BLaER1 treated with 17β-estradiol and CSF1 and Interleukin-3, amounts not matched to agents 10 nM and 100 nM (cell line): ENCODE measurements around the gene ANO7.

Experiments
- H3K27ac ChIP-seq, 11 experiments: shearing (Covaris generic); formaldehyde crosslinking; 2 replicates each; pipeline ENCODE4 v1.8.1; 2022
- H3K27me3 ChIP-seq, 11 experiments: shearing (Covaris generic); formaldehyde crosslinking; 2 replicates each; pipeline ENCODE4 v1.8.1; 2022
- H3K36me3 ChIP-seq, 11 experiments: shearing (Covaris generic); formaldehyde crosslinking; 2 replicates each; pipeline ENCODE4 v1.8.1; 2022
- H3K4me1 ChIP-seq, 10 experiments: shearing (Covaris generic); formaldehyde crosslinking; 2 replicates each; pipeline ENCODE4 v1.8.1; 2022
- H3K4me2 ChIP-seq, 11 experiments: shearing (Covaris generic); formaldehyde crosslinking; 2 replicates each; pipeline ENCODE4 v1.8.1; 2022
- H3K4me3 ChIP-seq, 10 experiments: shearing (Covaris generic); formaldehyde crosslinking; 2 replicates each; pipeline ENCODE4 v1.8.1; 2022
- H3K9ac ChIP-seq, 11 experiments: shearing (Covaris generic); formaldehyde crosslinking; 2 replicates each; pipeline ENCODE4 v1.8.1; 2022
- H3K9me3 ChIP-seq, 11 experiments: shearing (Covaris generic); formaldehyde crosslinking; replicated peaks in 1 of 11; 2 replicates each; pipeline ENCODE4 v1.8.1; 2022
- H4K20me1 ChIP-seq, 11 experiments: shearing (Covaris generic); formaldehyde crosslinking; 2 replicates each; pipeline ENCODE4 v1.8.1; 2022
- Cebpa-rat ChIP-seq, 11 experiments: shearing (Covaris generic); IDR thresholded peaks; 2 replicates each; pipeline ENCODE4 v1.8.1; 2022

ANO7 gene

GRCh38 chr2:241200822-241201395, 12.4 kb downstream of the ANO7 start:
- Histone ChIP-seq H3K27ac (no peak overlapping the region), H4K20me1 (peaks cover 0 to 43% (median 0%) of the 10 kb centered on the region in 11 experiments; a peak in 3 of 22 replicates), H3K4me1 (peaks cover 0 to 13% (median 3%) of the 10 kb centered on the region in 10 experiments; a peak in 7 of 20 replicates), H3K4me2 (peak overlapping the region in 2 of 11 experiments; percentile 4 to 15; a peak in 4 of 22 replicates), H3K27me3 (no peaks in the 10 kb centered on the region), H3K9me3 (no peaks in the 10 kb centered on the region), H3K9ac (peak overlapping the region in 1 of 11 experiments; percentile 17; a peak in 1 of 22 replicates), H3K4me3 (no peak overlapping the region), H3K36me3 (no peaks in the 10 kb centered on the region)
- TF ChIP-seq Cebpa-rat (IDR thresholded peaks at IDR 0.05): no peak

GRCh38 chr2:241201445-241202267, 13.2 kb downstream of the ANO7 start:
- Histone ChIP-seq H3K9me3 (no peaks in the 10 kb centered on the region), H3K27me3 (no peaks in the 10 kb centered on the region), H3K4me3 (no peak overlapping the region), H3K27ac (no peak overlapping the region), H3K36me3 (no peaks in the 10 kb centered on the region), H3K4me2 (peak overlapping the region in 2 of 11 experiments; percentile 4 to 15; a peak in 4 of 22 replicates), H3K9ac (peak overlapping the region in 1 of 11 experiments; percentile 17; a peak in 1 of 22 replicates), H4K20me1 (peaks cover 0 to 43% (median 0%) of the 10 kb centered on the region in 11 experiments; a peak in 3 of 22 replicates), H3K4me1 (peaks cover 0 to 13% (median 3%) of the 10 kb centered on the region in 10 experiments; a peak in 7 of 20 replicates)
- TF ChIP-seq Cebpa-rat (IDR thresholded peaks at IDR 0.05): no peak

DNA sequence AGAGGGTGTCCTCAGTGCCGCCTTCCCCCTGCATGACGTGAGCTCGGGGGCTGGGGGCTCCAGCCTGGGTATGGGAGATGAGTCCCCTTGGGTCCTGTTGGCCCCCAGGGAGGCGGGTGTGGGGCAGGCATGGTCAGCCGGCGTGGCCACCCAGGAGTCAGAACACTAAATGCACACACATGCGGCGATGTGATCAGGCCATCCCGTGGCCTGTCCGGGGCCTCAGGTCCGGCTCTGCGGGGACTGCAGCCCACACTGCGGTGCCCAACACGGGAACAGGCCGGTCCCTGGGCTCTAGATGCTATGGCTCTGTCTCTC, 13.8 kb downstream of the ANO7 start:
- no peaks in the 10 kb centered on the region for H3K9me3 ChIP-seq

GRCh38 chr2:241202681-241203080, 14.2 kb downstream of the ANO7 start:
- Histone ChIP-seq H4K20me1 (peaks cover 0 to 43% (median 0%) of the 10 kb centered on the region in 11 experiments; a peak in 3 of 22 replicates), H3K4me3 (no peak overlapping the region), H3K9ac (no peak overlapping the region), H3K4me2 (no peak overlapping the region), H3K9me3 (no peaks in the 10 kb centered on the region), H3K4me1 (peaks cover 0 to 13% (median 3%) of the 10 kb centered on the region in 10 experiments; a peak in 7 of 20 replicates), H3K27ac (no peak overlapping the region), H3K27me3 (no peaks in the 10 kb centered on the region), H3K36me3 (no peaks in the 10 kb centered on the region)
- TF ChIP-seq Cebpa-rat (IDR thresholded peaks at IDR 0.05): no peak

More for the DNA sequence above, 13.8 kb downstream of the ANO7 start:
- Histone ChIP-seq H3K36me3 (no peaks in the 10 kb centered on the region), H4K20me1 (peaks cover 0 to 43% (median 0%) of the 10 kb centered on the region in 11 experiments; a peak in 3 of 22 replicates), H3K27me3 (no peaks in the 10 kb centered on the region), H3K27ac (no peak overlapping the region), H3K4me2 (no peak overlapping the region), H3K4me1 (peaks cover 0 to 13% (median 3%) of the 10 kb centered on the region in 10 experiments; a peak in 7 of 20 replicates), H3K9ac (no peak overlapping the region), H3K4me3 (no peak overlapping the region)
- TF ChIP-seq Cebpa-rat (IDR thresholded peaks at IDR 0.05): no peak

DNA sequence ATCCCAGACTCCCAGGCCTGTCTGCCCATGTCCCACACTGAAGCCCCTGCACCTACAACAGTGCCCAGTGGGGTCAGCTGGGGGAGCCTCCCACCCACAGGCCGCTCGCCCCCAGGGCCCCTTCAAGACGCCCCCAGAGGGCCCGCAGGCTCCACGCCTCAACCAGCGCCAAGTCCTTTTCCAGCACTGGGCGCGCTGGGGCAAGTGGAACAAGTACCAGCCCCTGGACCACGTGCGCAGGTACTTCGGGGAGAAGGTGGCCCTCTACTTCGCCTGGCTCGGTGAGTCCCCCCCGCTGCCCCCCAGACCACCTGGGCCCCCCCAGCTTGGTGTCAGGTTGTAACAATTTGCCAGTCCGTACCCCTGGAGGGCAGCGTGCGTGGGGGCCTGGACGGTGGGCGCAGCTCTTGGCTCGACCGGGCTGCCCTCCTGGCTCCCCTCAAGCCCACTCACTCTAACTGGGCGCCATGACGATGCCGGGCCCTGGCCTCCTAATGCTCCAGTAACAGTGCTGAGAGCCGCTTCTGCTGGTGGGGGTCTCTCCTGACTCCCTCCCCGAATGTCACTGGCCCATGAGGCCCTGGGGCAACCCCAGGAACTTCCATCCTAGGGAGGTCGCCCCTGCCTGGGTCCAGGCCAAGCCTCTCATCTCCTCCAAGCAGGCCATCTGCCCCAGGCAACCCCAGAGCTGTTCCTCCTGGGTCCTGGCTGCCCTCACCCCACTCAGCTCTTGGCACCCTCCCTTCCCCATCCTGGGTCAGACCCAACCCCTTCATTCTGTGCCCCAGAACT, 14.9 kb downstream of the ANO7 start:
- peaks cover 0 to 43% (median 0%) of the 10 kb centered on the region in 11 experiments; a peak in 3 of 22 replicates for H4K20me1 ChIP-seq
- H3K27me3 ChIP-seq: no peaks in the 10 kb centered on the region
- no peak overlapping the region for H3K27ac ChIP-seq
- peaks cover 0 to 13% (median 3%) of the 10 kb centered on the region in 10 experiments; a peak in 7 of 20 replicates for H3K4me1 ChIP-seq
- H3K36me3 ChIP-seq: no peaks in the 10 kb centered on the region
- no peak overlapping the region for H3K4me2 ChIP-seq
- no peak overlapping the region for H3K9ac ChIP-seq
- no peaks in the 10 kb centered on the region for H3K9me3 ChIP-seq
- no peak overlapping the region for H3K4me3 ChIP-seq
- no peak for TF ChIP-seq Cebpa-rat (IDR thresholded peaks at IDR 0.05)

GRCh38 chr2:241204010-241204384, 15.5 kb downstream of the ANO7 start:
- H3K4me1 ChIP-seq: peaks cover 0 to 13% (median 3%) of the 10 kb centered on the region in 10 experiments; a peak in 7 of 20 replicates
- no peak for TF ChIP-seq Cebpa-rat (IDR thresholded peaks at IDR 0.05)
- H3K9ac ChIP-seq: no peak overlapping the region
- no peaks in the 10 kb centered on the region for H3K9me3 ChIP-seq
- no peaks in the 10 kb centered on the region for H3K36me3 ChIP-seq
- no peak overlapping the region for H3K27ac ChIP-seq
- peaks cover 0 to 43% (median 0%) of the 10 kb centered on the region in 11 experiments; a peak in 2 of 22 replicates for H4K20me1 ChIP-seq
- H3K4me3 ChIP-seq: no peak overlapping the region
- no peaks in the 10 kb centered on the region for H3K27me3 ChIP-seq
- no peak overlapping the region for H3K4me2 ChIP-seq

- Histone ChIP-seq H3K4me2 (no peak overlapping the region), H3K9ac (no peak overlapping the region), H4K20me1 (peaks cover 0 to 41% (median 0%) of the 10 kb centered on the region in 11 experiments; a peak in 2 of 22 replicates), H3K9me3 (no peaks in the 10 kb centered on the region), H3K4me1 (peaks cover 0 to 13% (median 3%) of the 10 kb centered on the region in 10 experiments; a peak in 7 of 20 replicates), H3K36me3 (no peaks in the 10 kb centered on the region), H3K27me3 (no peaks in the 10 kb centered on the region), H3K4me3 (no peak overlapping the region), H3K27ac (no peak overlapping the region)
- no peak for TF ChIP-seq Cebpa-rat (IDR thresholded peaks at IDR 0.05)
These were observed 16.0 kb downstream of the ANO7 start for GRCh38 chr2:241204490-241204889.

DNA sequence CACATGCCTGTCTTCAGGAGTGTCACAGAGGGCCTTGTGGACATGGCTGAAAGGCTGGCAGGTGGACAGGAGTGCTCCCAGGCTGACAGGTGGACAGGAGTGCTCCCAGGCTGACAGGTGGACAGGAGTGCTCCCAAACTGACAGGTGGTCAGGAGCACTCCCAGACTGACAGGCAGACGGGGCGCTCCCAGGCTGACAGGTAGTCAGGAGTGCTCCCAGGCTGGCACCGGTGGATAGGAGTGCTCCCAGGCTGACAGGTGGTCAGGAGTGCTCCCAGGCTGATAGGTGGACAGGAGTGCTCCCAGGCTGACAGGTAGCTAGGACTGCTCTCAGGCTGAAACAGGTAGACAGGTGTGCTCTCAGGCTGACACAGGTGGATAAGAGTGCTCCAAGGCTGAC, 16.6 kb downstream of the ANO7 start:
- Histone ChIP-seq H3K27me3 (no peaks in the 10 kb centered on the region), H3K9me3 (no peaks in the 10 kb centered on the region), H3K4me2 (no peak overlapping the region), H3K4me1 (peaks cover 0 to 13% (median 3%) of the 10 kb centered on the region in 10 experiments; a peak in 7 of 20 replicates), H3K4me3 (no peak overlapping the region), H4K20me1 (peaks cover 0 to 41% (median 0%) of the 10 kb centered on the region in 11 experiments; a peak in 3 of 22 replicates), H3K36me3 (no peaks in the 10 kb centered on the region), H3K27ac (no peak overlapping the region), H3K9ac (no peak overlapping the region)
- TF ChIP-seq Cebpa-rat (IDR thresholded peaks at IDR 0.05): no peak
